ENCODE measurements around the gene GPR107.

Gene GPR107

DNA sequence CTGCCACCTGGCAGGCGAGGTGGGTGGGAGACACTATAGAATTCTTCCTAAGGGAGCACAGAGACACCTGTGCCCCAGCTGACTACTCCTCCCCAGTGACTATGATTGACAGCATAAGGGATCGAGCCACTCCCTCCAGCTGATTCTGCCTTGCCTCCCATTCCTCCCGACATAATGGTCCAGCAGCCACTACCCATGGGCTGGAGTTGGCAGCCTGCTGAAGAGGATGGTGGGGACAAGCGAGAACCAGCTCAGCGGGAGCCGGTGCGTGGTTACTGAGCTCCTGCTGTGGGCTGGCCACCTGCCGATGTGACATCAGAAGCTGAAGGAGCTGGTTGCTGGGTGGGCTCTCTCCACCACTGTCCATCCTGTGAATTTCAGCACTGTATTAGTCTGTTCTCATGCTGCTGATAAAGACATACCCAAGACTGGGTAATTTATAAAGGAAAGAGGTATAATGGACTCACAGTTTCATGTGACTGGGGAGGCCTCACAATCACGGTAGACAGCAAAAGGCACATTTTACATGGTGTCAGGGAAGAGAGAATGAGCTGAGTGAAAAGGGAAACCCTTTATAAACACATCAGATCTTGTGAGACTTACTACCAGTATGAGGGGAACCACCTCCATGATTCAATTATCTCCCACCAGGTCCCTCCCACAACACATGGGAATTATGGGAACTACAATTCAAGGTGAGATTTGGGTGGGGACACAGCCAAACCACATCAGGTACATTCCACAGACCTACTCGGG lies 106.4 kb downstream of the GPR107 start:
- DNase-seq (ENCODE audit: low read depth in 2 of 2) = no peak

DNA sequence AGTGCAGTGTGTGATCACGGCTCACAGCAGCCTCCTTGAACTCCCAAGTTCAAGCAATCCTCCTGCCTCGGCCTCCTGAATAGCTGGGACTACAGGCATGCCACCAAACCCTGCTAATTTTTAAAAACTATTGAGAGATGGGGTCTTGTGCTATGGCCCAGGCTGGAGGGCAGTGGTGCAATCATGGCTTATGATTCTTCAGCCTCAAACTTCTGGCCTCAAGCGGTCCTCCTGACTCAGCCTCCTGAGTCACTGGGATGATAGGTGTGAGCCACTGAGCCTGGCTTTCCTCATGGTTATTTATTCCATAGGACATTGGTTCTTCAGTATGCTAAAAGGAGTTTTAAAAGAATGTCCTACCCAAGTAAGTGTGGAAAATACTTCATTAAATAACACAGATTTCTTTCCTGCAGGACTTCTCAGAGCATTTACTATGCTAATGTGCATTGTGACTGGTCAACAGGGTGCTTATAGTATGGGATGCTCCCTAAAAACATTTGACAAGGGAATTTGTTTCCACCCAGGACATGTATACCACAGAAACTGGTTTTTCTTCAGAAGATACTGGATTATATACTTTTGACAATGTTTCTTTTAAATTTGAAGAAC lies 107.3 kb downstream of the GPR107 start:
- no peak for DNase-seq (ENCODE audit: low read depth in 2 of 2)

DNA sequence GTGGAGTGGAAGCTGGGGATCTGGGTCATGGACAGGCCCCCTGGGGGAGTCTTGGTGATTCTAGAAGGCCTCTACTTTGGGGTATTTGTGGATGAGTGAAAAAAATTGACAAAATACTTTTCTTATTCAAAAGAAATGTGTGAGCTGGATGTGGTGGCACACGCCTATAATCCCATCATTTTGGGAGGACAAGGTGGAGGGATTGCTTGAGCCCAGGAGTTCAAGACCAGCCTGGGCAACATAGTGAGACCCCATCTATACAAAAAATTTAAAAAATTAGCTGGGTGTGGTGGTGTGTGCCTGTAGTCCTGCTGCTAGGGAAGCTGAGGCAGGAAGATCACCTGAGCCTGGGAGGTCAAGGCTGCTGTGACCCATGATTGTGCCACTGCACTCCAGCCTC lies 111.9 kb downstream of the GPR107 start:
- no peak for DNase-seq (ENCODE audit: low read depth in 2 of 2)

GRCh38 chr9:130166399-130166798 lies 112.7 kb downstream of the GPR107 start:
- no peak for DNase-seq (ENCODE audit: low read depth in 2 of 2)

GRCh38 chr9:130167927-130168326 lies 114.2 kb downstream of the GPR107 start:
- DNase-seq (ENCODE audit: low read depth in 2 of 2) = no peak

GRCh38 chr9:130171226-130172148 lies 117.8 kb downstream of the GPR107 start:
- no peak for DNase-seq (ENCODE audit: low read depth in 2 of 2)

- peak; percentile 18 to 19 for DNase-seq (ENCODE audit: low read depth in 2 of 2)
Observed at GRCh38 chr9:130172161-130172857, 118.6 kb downstream of the GPR107 start, which contains the start of gene NCS1. Gene NCS1, plus strand, starts transcription at chr9:130172404. Its CDS starts 260 bp downstream, at chr9:130172664.

DNA sequence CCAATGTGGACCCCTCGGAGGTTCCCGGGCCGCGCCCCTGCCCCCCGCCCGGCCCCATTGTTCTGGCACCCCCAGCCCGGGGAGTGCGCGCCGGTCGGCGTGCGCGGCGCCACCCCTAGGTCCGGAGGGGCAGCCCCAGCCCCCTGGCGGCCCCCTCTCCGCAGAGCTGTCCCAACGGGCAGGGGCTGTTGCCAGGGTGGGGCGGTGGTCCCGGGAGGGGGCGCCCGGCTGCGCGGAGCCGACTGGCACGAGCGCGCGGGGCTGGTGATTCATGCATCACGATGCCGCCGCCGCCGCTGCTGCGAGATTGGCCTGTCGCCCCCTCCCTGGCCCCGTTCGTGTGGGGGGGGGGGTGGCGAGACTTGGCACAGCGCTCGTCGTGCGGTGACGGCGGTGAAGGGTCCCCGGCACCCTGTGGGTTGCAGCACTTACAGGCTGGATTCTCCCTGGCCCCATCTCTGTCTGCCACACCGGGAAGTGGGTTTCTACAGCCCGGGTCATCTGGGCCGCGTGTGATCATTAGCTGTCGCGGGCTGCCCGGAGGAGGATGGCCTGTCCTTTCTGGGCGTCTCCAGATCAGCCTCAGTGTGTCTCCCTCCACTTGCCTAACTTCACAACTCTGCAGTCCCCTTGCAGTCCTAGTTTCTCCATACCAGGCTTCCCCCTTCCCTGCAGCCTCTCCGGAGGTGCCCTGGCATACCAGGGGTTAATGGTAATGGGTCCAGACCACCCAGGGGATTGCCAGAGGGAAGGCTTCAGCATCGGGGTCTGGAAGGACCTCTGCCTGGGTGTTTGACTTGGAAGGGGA lies 119.4 kb downstream of the GPR107 start:
- DNase-seq (ENCODE audit: low read depth in 2 of 2) = peak; percentile 9 to 11

GRCh38 chr9:130173666-130173983 lies 119.9 kb downstream of the GPR107 start:
- no peak for DNase-seq (ENCODE audit: low read depth in 2 of 2)

- no peak for DNase-seq (ENCODE audit: low read depth in 2 of 2)
Observed at GRCh38 chr9:130174025-130174424, 120.3 kb downstream of the GPR107 start.

GRCh38 chr9:130174920-130175321 lies 121.2 kb downstream of the GPR107 start:
- DNase-seq (ENCODE audit: low read depth in 2 of 2) = no peak

GRCh38 chr9:130175355-130175754 lies 121.6 kb downstream of the GPR107 start:
- DNase-seq (ENCODE audit: low read depth in 2 of 2) = no peak

GRCh38 chr9:130176760-130177159 lies 123.1 kb downstream of the GPR107 start:
- no peak for DNase-seq (ENCODE audit: low read depth in 2 of 2)

GRCh38 chr9:130177898-130178805 lies 124.4 kb downstream of the GPR107 start:
- no peak for DNase-seq (ENCODE audit: low read depth in 2 of 2)

GRCh38 chr9:130179331-130179907 lies 125.7 kb downstream of the GPR107 start:
- DNase-seq (ENCODE audit: low read depth in 2 of 2) = no peak

GRCh38 chr9:130180516-130180915 lies 126.8 kb downstream of the GPR107 start:
- no peak for DNase-seq (ENCODE audit: low read depth in 2 of 2)

DNA sequence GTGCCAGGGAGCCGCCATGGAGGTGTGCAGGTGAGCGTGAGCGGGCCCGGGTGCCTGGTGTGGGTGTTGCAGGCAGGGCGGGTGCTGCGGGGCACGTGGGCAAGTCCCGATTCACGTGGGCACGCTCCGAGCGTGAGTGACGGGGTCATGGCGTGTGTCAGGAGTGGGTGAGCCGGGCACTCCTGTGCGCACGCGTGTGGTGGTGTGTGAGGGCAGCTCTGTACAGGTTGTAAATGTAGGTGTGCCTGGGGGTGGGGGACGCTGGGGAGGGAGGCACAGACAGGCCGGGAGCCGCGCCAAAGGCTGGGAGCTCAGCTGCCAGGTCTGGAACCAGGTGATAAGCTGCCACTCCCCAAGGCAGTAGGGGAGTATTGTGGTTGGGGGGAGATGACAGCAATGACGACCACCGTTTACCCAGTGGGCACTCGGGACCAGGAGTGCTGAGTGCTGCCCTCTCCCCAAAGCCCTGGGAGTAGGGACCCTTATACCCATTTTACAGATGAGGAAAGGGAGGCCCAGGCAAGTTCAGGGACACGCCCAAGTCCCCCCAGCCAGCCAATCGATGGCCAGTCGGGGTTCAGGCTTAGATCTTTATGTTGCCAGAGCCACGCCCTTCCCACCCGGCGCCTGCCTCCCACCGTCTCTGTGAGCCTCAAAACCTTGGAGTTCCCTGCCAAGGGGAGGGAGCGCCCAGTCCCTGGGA lies 128.1 kb downstream of the GPR107 start:
- no peak for DNase-seq (ENCODE audit: low read depth in 2 of 2)

DNA sequence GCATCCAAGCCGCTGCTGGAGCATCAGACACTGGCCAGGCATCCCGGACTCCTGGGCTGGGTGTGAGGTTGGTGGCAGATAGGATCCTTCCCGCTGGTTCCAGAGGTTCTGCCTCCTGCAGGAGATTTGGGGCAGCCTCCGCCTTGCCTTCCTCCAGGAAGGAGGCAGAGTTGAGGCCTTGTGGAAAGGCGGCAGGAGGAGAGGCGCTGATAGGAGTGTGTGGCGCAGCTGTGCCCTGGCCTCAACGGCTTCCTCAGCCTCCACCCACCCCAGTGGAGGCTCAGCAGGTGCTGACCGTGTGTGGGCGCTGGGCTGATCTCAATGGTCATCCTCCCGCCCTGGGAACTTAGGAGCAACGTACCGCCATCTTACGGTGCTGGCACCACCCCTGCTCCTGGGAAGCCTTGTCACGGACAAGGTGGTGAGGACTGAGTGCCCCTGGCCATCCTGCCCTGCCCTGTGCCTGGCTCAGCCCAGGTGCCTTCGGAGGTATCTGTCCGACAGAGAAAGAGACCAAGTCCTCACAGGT lies 128.7 kb downstream of the GPR107 start:
- DNase-seq (ENCODE audit: low read depth in 2 of 2) = no peak
